ENCODE data around the gene CDK16.

DNA sequence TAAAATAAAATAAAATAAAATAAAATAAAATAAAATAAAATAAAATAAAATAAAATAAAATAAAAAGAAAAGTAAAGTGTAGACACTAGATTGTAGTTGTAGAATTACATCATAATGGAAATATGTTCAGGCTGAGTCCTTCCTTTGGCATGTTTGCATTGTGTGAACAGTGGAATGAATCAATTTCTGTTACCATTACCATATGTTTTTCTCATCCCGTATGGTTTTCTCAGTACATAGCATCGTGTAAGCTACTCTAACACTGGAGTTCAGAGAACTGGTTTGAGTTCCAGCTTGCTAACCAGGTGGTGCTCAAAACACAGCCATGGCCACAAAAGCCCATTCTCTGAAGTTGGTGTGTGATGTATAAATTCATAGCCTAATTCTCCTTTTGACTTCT, 60.2 kb downstream of the CDK16 start:
- TF ChIP-seq GABPA (IDR thresholded peaks at IDR 0.05; ENCODE audit: low read depth): no peak
- TF ChIP-seq, protein P1, sequence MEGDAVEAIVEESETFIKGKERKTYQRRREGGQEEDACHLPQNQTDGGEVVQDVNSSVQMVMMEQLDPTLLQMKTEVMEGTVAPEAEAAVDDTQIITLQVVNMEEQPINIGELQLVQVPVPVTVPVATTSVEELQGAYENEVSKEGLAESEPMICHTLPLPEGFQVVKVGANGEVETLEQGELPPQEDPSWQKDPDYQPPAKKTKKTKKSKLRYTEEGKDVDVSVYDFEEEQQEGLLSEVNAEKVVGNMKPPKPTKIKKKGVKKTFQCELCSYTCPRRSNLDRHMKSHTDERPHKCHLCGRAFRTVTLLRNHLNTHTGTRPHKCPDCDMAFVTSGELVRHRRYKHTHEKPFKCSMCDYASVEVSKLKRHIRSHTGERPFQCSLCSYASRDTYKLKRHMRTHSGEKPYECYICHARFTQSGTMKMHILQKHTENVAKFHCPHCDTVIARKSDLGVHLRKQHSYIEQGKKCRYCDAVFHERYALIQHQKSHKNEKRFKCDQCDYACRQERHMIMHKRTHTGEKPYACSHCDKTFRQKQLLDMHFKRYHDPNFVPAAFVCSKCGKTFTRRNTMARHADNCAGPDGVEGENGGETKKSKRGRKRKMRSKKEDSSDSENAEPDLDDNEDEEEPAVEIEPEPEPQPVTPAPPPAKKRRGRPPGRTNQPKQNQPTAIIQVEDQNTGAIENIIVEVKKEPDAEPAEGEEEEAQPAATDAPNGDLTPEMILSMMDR (IDR thresholded peaks at IDR 0.05; ENCODE audit: insufficient read depth, low read length): no peak
- no peak for TF ChIP-seq POLR2AphosphoS5 (IDR thresholded peaks at IDR 0.05; ENCODE audit: low read depth)
- TF ChIP-seq, protein P2, sequence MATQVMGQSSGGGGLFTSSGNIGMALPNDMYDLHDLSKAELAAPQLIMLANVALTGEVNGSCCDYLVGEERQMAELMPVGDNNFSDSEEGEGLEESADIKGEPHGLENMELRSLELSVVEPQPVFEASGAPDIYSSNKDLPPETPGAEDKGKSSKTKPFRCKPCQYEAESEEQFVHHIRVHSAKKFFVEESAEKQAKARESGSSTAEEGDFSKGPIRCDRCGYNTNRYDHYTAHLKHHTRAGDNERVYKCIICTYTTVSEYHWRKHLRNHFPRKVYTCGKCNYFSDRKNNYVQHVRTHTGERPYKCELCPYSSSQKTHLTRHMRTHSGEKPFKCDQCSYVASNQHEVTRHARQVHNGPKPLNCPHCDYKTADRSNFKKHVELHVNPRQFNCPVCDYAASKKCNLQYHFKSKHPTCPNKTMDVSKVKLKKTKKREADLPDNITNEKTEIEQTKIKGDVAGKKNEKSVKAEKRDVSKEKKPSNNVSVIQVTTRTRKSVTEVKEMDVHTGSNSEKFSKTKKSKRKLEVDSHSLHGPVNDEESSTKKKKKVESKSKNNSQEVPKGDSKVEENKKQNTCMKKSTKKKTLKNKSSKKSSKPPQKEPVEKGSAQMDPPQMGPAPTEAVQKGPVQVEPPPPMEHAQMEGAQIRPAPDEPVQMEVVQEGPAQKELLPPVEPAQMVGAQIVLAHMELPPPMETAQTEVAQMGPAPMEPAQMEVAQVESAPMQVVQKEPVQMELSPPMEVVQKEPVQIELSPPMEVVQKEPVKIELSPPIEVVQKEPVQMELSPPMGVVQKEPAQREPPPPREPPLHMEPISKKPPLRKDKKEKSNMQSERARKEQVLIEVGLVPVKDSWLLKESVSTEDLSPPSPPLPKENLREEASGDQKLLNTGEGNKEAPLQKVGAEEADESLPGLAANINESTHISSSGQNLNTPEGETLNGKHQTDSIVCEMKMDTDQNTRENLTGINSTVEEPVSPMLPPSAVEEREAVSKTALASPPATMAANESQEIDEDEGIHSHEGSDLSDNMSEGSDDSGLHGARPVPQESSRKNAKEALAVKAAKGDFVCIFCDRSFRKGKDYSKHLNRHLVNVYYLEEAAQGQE (IDR thresholded peaks at IDR 0.05; ENCODE audit: insufficient replicate concordance, low read depth): no peak
- no peak for TF ChIP-seq SPI1 (IDR thresholded peaks at IDR 0.05; ENCODE audit: borderline replicate concordance, low read depth)
